Activated CD4-positive, alpha-beta T cell treated with anti-CD3 and anti-CD28 coated beads, Interleukin-2, amount 50 U/mL, for 16 hours (primary cell): ENCODE results near the gene TRAPPC6A.

Source experiments
- DNase-seq: peaks from one replicate; pipeline ENCODE4 v3.0.0-alpha.2; 2020

TRAPPC6A gene

DNA sequence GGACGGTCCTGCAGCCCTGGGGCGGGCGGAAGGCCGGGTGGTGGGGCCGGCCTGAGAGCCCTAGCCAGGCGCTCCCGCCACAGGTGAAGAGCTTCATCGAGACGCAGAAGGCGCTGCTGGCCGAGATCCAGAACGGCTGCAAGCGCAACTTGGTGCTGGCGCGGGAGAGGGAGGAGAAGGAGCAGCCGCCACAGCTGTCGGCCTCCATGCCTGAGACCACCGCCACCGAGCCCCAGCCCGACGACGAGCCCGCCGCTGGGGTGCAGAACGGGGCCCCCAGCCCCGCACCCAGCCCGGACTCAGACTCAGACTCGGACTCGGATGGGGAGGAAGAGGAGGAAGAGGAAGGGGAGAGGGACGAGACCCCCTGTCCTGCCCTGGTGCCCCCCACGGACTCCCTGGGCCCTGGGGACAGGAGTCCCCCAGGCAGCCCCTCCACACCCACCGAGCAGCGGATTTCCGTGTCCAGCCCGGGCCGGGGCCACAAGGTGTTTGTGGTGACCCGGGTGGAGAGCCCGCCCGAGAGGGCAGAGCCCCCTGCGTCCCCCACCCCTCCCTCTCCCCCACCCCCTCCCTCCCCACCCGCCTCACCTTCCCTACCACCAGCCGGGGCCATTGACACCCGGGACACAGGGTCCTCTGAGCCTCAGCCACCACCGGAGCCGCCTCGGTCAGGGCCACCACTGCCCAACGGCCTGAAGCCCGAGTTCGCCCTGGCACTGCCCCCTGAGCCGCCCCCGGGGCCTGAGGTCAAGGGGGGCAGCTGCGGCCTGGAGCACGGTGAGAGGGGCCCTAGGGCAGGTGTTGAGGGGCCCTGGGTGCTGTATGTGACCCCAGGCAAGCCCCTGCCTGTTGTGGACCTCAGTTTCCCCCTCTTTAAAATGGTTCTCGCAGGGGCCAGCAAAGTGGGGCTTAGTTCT is 32.5 kb downstream of the TRAPPC6A start:
- no peak for DNase-seq

- no peak for DNase-seq
Measured at GRCh38 chr19:45144431-45145269, 33.4 kb downstream of the TRAPPC6A start.

DNA sequence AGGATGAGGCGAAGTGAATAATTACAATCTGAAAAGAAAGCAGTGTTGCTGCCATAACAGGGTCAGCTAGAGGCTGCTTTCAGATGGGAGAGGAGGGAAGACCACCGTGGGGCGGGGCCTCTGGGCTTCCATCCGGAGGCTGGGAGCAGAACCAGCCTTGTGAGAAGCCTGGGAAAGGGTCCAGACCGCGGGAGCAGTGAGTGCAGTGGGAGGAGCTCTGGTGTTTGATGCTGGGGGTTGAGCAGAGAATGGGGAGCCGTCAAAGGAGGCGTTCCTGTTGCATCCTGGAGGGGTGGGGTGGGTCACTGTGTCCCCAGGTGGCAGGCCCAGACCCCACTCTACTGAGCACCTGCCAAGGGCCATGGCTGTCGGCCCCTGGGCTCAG is 35.3 kb downstream of the TRAPPC6A start:
- DNase-seq, result no peak

- DNase-seq, result no peak
Measured at GRCh38 chr19:45142016-45142725, 35.9 kb downstream of the TRAPPC6A start.

- no peak for DNase-seq
Measured at GRCh38 chr19:45141203-45141900, 36.7 kb downstream of the TRAPPC6A start.

- DNase-seq, result no peak
Measured at GRCh38 chr19:45140533-45140932, 37.5 kb downstream of the TRAPPC6A start.

- no peak for DNase-seq
Measured at GRCh38 chr19:45140144-45140503, 37.9 kb downstream of the TRAPPC6A start.

GRCh38 chr19:45139286-45140143 is 38.5 kb downstream of the TRAPPC6A start:
- no peak for DNase-seq

GRCh38 chr19:45138303-45138751 is 39.7 kb downstream of the TRAPPC6A start:
- DNase-seq, result no peak

DNA sequence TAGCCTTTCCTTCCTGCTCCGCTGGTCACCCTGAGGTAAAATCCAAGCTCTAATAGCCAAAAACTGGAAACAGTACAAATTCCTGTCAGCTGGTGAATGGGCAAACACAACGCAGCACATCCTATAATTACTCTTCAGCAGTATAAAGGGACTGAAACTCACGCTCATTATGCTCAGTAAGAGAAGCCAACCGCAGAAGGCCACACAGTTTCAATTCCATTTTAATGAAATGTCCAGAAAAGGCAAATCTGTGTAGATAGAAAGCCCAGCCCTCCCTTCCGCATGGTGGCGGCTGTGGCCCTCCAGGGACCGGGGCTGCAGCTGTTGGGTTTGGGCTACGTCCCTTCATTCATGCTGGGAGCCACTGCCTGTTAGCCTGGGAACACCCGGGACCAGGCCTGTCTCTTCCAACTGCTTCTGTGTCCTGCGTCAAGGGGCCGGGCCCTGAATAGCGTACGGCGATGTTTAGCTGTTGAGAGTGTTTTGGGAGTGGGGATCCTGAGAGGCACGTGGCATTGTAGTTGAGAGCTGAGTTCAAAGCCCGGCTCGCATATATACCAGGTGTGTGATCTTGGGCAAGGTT is 40.8 kb downstream of the TRAPPC6A start:
- DNase-seq, result no peak

GRCh38 chr19:45136507-45137178 is 41.4 kb downstream of the TRAPPC6A start:
- no peak for DNase-seq

- no peak for DNase-seq
Measured at GRCh38 chr19:45135176-45135885, 42.7 kb downstream of the TRAPPC6A start.

DNA sequence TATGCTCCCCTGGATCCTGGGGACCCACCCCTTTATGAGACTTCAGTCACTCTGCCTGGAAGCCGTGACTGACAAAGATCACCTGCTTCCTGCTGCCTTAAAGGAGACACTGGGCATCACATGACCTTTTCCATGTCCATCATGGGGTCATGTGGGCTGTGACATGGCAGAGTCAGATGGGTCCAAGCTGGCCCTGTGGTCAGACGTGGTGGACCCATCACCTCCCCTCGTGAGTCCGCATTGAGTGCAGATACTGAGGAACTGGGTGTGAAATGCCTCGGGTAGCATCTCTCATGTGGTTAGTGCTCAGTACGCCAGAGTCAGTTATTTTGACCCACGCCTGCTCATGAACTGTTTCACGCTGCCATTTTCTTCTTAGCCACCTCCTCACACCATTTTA is 44.4 kb downstream of the TRAPPC6A start:
- no peak for DNase-seq

DNA sequence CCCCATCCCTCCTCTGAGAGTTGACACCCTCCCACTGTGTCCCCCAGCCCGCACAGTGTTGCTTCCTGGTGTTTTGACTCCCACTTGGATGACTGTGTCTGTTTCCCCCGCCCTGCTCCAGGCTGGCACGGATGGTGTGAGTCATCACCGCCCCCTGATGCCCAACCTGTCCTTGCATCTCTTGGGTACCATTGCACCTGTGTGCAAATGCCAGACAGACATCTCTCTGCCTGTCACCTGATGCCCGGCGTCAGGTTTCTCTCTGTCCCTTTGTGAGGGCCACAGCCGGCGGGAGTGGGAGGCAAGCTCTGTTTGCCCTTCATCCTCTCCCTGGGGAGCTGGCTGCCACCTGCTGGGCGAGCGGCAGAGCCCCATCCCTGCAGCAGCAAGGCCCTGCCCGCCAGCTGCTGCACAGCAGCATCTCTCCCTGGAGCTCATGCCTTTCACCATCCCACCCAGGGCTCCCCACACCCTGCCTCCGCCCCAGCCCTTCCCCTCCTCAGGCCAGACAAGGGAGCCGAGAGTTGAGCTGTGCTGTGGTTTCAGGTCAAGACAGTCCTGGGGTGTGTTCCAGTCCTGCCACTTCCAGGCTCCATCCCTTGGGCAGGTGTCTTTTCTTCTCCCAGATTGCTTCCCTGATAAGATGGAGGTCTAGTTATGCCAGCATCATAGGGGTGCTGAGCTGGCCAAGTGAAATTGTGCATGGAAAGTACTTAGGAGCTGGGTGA is 47.0 kb downstream of the TRAPPC6A start:
- DNase-seq, result no peak

DNA sequence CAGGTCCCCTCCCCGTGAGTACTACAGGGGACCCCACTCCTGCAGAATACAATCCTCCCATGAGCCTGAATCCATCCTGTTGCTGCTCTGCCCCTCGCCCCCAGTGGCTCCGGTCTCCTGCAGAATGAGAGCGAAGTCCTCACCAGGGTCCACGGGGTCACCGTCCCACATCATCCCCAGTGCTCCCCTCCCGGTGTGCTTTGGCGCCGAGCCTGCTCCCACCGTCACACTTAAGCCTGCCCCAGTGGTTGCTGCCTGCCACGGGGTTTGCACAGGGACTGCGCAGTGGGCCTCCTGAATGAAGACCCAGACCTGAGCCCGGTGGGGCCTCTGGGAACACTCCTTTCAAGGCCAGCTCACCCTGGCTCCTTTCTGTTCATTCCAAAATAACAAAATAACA is 47.8 kb downstream of the TRAPPC6A start:
- DNase-seq, result no peak

GRCh38 chr19:45128806-45129205 is 49.2 kb downstream of the TRAPPC6A start:
- no peak for DNase-seq

DNA sequence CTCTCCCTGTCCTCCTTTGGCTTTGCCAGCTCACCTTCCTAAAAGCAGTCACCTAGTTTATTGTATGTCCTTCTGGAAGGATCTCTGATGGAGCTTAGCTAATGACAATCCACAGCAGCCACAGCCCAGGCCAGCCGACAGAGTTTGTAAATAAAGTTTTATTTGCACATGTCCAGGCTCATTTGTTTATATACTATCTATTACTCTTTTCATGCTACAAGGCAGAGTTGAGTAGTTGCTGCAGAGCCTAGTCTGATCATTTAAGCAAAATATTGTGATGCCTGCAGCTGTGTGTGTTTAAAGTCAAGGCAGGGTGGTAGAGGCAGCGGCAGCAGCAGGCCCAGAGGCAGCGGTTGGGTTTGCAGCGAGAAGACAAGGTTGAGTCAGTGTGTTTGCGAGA is 49.9 kb downstream of the TRAPPC6A start:
- no peak for DNase-seq

DNA sequence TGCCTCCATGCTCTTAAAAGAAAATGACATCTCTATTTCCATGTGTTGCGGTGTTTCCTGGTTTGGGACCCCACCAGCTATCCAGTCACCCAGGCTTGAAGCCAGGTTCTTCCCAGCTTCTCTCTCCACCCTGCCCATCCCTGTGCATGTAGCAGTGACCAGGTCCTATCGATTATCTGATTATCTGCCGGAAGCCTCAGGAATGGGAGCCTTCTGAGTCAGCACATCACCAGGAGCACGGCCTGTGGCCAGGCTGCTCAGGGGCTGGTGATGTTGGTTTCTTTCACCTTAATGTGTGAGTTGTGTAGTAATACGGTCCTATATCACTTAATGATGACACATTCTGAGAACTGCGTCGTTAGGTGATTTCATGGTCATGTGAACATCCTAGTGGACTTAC is 51.4 kb downstream of the TRAPPC6A start:
- no peak for DNase-seq

DNA sequence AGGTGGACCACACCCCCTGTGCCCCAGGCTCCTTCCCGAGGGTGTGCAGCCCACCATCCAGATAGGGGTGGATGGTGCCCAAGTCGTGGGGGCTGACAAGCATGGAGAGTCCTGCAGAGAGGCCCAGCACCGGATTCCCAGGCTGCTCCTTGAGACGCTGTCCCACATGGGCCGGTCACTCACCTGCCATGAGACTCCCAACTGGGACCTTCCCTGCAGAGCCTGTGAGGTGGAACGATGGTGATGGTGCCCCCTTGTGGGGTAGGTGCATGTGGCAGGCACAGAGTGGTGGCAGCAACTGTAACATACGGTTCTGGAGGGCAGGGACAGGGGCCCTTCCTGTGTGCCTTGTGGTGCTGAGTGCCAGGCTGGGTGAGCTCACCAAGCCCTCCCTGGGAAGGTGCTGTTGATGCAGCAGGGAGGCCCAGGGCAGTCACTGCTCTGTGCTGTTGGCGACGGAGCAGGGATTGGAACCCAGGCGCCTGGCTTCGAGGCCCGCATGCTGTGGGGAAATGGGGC is 52.0 kb downstream of the TRAPPC6A start:
- peak; percentile 74 for DNase-seq
